GM18505 (cell line): ENCODE measurements around the gene GALK2.

Experiments used
- ATAC-seq: cut with Tn5 transposase; IDR thresholded peaks from one replicate; pipeline ENCODE4 v1.9.1; 2021; ENCODE audit not compliant: unreplicated experiment
- POLR2A ChIP-seq: IDR thresholded peaks from 4 replicates; pipeline ENCODE4 v1.6.1; 2011; ENCODE audit warnings: borderline replicate concordance; ENCODE audit not compliant: insufficient read depth, insufficient read length; ENCODE audit errors: extremely low read depth

Gene GALK2

DNA sequence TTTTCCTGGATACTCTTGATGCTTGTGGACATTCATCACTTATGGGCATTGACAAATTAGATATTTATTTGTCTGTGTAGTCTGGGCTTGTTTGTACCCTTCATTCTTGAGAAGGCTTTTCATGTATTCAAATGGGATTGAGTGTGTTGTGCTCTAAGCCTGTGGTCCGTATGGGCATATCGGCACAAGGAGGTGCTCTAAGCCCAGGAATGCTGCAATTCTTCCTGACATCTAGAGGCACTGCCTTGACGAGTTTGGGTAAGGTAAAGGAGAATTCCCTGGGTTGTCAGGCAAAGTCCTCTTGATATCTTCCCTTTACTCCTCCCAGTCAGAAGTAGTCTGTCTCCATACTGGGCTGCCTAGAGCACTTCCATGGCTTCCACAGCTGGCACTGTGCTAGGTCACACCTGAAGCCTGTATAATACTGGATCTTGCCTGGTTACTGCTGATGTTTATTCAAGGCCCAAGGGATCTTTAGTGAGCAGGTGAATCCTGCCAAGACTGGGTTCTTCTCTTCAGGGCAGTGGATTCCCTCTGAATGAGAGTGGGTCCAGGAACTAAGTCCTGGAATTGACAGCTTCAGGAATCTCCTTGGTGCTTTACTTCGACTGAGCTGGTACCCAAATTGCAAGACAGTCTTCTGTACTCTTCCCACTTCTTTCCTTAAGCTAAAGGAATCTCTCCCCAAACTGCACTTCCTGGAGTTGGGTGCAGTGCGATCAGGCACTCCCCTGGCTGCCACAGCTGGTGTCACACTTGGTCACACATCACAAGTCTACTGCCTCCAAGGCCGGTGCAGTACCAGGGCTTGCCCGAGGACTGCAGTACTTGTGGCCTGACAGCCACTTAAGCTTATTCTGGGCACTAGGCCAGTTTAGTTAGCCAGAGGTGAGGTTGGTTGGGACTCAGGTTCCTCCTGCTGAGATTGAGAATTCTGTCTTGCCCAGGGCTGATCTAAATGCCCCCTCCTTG lies 46.0 kb downstream of the GALK2 start:
- TF ChIP-seq POLR2A, result no peak
- ATAC-seq, result peak; percentile 100

- no peak for TF ChIP-seq POLR2A
- ATAC-seq, result no peak
Measured at GRCh38 chr15:49223536-49224274, 53.7 kb downstream of the GALK2 start.

DNA sequence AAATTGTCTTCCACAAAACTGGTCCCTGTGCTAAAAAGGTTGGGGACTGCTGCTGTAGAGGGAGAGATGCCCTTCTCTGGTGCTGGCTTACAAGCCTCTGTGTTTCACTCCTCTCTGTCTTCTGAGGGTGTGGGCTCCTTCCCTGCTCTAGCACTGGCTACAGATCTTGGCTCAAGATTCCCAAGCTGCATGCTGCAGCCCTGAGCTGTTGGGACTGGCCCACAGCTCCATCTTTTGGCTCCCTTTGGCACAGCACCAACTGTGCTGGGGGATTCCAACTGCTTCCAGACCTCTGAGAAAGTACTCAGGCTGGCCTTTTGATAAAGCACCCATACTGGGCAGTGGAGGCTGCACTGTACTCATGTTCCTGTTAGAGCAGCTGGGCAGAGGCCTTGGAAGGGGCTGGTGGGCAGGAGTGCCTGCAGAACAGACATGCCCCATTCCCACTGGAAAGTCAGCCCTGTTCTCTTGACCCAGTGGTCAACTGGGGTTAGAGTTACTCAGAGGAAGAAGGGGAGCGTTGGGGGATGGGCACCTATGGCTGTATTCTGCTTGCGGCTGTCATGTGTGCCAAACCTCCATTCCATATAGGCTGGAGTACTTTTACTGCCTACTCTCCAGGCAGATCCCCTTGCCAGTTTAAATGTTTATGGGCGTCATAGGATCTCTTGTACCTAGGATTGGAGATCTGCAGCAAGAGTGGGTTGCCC lies 55.7 kb downstream of the GALK2 start:
- TF ChIP-seq POLR2A, result no peak
- no peak for ATAC-seq

DNA sequence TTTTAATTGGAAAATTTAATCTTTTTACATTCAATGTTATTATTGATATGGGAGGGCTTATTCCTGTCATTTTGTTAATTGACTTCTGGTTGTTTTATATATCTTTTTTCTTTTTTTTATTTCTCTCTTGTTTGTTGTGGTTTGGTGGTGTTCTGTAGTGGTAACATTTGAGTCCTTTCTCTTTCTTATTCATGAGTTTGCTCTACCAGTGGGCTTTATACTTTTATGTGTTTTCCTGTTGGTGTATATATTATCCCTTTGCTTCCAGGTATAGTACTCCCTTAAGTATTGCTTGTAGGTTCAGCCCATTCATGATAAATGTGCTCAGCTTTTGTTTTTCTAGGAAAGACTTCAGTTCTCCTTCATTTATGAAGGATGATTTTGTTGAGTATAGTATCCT lies 57.6 kb downstream of the GALK2 start:
- TF ChIP-seq POLR2A, result no peak
- no peak for ATAC-seq

- no peak for TF ChIP-seq POLR2A
- ATAC-seq, result no peak
Measured at GRCh38 chr15:49229922-49230321, 59.9 kb downstream of the GALK2 start.

DNA sequence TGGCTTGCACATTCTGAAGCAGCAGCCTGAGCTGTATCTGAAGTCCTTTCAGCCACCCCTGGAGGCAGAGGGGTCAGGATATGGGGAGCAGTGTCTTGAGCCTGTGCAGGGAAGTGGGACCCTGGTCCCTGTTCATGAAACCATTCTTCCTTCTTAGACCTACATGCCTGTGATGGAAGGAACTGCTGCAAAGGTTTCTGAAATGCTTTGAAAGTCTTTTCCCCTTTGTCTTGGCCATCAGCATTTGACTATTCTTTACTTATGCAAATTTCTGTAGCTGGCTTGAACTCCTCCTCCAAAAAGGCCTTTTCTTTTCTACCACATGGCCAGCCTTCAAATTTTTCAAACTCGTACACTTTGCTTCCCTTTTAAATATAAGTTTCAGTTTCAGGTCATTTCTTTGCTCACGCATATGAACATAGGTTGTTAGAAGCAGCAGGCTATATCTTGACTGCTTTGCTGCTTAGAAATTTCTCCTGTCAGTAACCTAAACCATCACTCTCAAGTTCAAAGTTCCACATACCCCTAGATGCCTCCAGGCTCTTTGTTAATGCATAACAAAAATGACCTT lies 62.3 kb downstream of the GALK2 start:
- no peak for ATAC-seq
- TF ChIP-seq POLR2A, result no peak

DNA sequence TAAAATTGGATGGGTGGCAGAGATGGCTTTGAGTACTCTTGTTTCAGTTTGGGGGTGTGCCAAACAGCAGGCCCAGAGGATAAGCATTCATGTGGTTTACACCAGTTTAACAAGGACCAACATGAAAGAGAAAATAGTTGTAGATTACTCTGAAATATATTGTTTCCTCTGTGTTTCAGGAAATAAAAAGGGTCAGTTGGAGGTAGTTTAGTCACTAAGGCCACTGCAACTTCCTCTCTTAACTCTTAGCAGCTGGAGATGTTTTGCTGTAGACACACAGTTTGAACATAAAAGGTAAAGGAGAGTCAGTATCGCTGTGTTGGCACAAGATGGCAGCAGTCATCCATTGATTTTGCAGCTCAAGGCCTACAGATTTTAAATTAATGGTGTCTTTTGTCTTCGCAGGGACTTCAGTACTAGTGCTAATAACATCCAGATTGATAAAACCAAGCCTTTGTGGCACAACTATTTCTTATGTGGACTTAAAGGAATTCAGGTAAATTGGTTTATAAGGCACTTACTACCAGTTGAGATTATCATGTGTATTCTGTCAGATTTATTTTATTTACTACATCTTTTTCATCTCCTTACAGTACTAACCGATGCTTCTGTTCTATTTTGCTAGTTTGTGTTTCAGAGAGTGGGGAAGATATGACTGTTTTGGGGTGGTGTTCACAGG lies 65.5 kb downstream of the GALK2 start:
- ATAC-seq, result peak; percentile 92
- TF ChIP-seq POLR2A, result no peak

DNA sequence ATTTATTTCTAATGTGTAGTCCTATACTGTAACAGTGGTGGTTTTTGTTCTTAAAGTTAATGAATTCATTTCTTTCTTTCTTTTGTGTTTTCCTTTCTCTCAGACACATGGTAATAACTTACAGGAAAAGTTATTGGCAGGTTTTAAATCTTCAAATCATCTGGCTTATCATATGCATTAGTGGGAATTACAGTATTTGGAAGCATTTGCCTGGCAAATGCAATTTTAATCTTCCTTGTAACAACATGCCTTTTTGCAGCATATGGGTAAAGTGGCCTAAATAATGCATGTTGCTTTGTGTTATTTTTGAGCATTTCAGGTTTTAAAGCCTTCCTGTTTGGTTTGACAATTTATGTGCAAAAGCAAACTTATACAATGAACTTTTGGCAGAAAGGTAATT lies 66.8 kb downstream of the GALK2 start:
- no peak for TF ChIP-seq POLR2A
- ATAC-seq, result no peak

GRCh38 chr15:49238342-49238741 lies 68.3 kb downstream of the GALK2 start:
- ATAC-seq, result no peak

GRCh38 chr15:49239105-49239504 lies 69.1 kb downstream of the GALK2 start:
- ATAC-seq, result no peak
- TF ChIP-seq POLR2A, result no peak

More at GRCh38 chr15:49238342-49238741, 68.3 kb downstream of the GALK2 start:
- TF ChIP-seq POLR2A, result no peak

DNA sequence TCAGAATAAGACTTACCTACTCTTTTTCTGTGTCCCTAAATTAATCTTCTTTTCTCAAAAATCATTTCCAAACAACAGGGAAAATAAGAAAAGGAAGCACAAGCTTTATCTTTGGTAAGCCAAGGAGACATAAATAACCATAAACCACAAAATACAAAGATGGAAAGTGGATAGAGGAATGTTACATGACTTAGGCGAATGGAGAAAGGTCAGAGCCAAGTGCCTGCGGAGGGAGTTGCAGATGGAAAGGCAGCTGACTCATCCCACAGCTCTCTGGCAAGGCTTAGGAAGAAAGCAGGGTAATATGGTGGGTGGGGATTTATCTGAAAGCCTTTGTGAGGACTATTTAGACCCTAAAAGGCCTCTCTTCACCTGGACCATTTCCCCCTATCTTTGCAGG lies 72.8 kb downstream of the GALK2 start:
- no peak for ATAC-seq
- TF ChIP-seq POLR2A, result no peak

GRCh38 chr15:49247556-49248110 lies 77.6 kb downstream of the GALK2 start:
- TF ChIP-seq POLR2A, result no peak
- no peak for ATAC-seq
